GM12865 (cell line): ENCODE data around the gene ZNF774.
A peak's percentile ranks its signal among the peaks of the same experiment; 100 is the strongest.
"Not testable (repeated sequence)": the region's sequence is repeated elsewhere in the genome, so short reads cannot be mapped to it uniquely, and the experiment has no call there.

Experiments used
- DNase-seq: peaks from one replicate; pipeline ENCODE4 v3.0.0; 2010; ENCODE audit warnings: low read depth
- H3K4me3 ChIP-seq: 2 replicates; pipeline ENCODE4 v1.5.1; 2011; ENCODE audit warnings: mild to moderate bottlenecking, low read depth, low read length, control low read depth
- TF ChIP-seq, protein P1 (sequence below): IDR thresholded peaks from 2 replicates; pipeline ENCODE4 v1.5.1; 2011; ENCODE audit warnings: low read length, control low read depth, low read depth, inconsistent platforms; ENCODE audit not compliant: insufficient read depth; ENCODE audit errors: missing control alignments

Gene ZNF774

GRCh38 chr15:90405055-90405607 lies 53.0 kb downstream of the ZNF774 start:
- TF ChIP-seq, protein P1, sequence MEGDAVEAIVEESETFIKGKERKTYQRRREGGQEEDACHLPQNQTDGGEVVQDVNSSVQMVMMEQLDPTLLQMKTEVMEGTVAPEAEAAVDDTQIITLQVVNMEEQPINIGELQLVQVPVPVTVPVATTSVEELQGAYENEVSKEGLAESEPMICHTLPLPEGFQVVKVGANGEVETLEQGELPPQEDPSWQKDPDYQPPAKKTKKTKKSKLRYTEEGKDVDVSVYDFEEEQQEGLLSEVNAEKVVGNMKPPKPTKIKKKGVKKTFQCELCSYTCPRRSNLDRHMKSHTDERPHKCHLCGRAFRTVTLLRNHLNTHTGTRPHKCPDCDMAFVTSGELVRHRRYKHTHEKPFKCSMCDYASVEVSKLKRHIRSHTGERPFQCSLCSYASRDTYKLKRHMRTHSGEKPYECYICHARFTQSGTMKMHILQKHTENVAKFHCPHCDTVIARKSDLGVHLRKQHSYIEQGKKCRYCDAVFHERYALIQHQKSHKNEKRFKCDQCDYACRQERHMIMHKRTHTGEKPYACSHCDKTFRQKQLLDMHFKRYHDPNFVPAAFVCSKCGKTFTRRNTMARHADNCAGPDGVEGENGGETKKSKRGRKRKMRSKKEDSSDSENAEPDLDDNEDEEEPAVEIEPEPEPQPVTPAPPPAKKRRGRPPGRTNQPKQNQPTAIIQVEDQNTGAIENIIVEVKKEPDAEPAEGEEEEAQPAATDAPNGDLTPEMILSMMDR, result no peak
- no peak overlapping the region for H3K4me3 ChIP-seq
- no peak for DNase-seq

- H3K4me3 ChIP-seq, result no peak overlapping the region
- TF ChIP-seq, protein P1, result no peak
- no peak for DNase-seq
Observed at GRCh38 chr15:90407336-90407735, 55.3 kb downstream of the ZNF774 start.

DNA sequence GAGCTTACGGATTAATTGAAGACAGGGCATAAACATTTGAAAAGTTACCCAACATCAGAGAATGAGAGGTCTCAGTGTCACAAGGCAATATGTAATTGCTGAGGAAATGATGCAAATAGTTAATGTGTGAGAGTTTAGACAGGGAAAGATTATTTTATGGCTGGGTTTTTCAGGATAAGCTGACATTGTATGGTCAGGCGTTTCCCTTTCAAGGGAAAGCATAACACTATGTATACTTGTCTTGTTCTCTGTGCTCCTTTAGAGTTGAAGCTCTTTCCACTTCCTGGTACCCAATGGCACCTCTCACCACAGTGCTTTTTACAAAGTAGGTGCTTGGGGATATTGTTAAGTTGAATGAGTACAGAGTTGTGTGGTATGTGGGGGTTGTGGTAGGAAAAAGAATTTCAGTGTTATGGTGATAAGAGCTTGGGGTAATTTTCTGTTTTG lies 55.8 kb downstream of the ZNF774 start:
- H3K4me3 ChIP-seq, result no peak overlapping the region
- DNase-seq, result peak; percentile 54
- TF ChIP-seq, protein P1, result no peak

DNA sequence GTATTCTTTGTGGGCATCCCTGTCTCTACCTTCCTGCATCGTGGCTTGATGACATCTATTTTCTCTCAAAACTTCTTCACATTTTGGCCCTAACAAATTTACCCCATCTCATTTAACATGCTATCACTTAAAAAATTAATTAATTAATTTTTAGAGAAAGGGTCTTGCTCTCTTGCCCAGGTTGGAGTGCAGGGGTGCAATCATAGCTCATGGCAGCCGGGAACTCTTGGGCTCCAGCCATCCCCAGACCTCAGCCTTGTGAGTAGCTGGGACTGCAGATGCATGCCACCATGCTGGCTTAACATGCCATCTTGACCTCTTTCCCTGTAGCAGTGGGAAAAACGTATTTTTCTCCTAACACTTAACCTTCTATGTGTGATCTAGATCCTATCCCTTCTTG lies 56.6 kb downstream of the ZNF774 start:
- H3K4me3 ChIP-seq, result no peak overlapping the region
- no peak for DNase-seq
- TF ChIP-seq, protein P1, result no peak

DNA sequence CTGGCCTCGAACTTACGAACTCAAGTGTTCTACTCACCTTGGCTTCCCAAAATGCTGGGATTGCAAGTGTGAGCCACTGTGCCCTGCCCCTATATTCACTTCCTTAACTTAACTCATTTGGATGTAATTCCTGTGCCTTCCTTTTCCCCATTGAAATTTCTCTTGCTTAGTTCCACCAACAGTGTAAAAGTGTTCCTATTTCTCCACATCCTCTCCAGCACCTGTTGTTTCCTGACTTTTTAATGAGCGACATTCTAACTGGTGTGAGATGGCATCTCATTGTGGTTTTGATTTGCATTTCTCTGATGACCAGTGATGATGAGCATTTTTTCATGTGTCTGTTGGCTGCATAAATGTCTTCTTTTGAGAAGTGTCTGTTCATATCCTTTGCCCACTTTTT lies 57.5 kb downstream of the ZNF774 start:
- DNase-seq, H3K4me3 ChIP-seq: not testable (repeated sequence)

- DNase-seq, H3K4me3 ChIP-seq: not testable (repeated sequence)
Observed at GRCh38 chr15:90410316-90410715, 58.2 kb downstream of the ZNF774 start.

GRCh38 chr15:90411176-90411575 lies 59.1 kb downstream of the ZNF774 start:
- no peak overlapping the region for H3K4me3 ChIP-seq
- no peak for DNase-seq
- TF ChIP-seq, protein P1, result no peak
